ENCODE results near the gene EXO1.
A peak's percentile ranks its signal among the peaks of the same experiment; 100 is the strongest.
"Not testable (repeated sequence)": the region's sequence is repeated elsewhere in the genome, so short reads cannot be mapped to it uniquely, and the experiment has no call there.

Gene EXO1

GRCh38 chr1:241825581-241825980 is 22.4 kb upstream of the EXO1 start:
- H3K4me1 Mint-ChIP-seq, result no peaks in the 10 kb centered on the region
- DNase-seq (ENCODE audit: low spot score in 2 of 2), result no peak
- no peak for ATAC-seq
- H3K27ac Mint-ChIP-seq, result no peak overlapping the region
- no peaks in the 10 kb centered on the region for H3K9me3 Mint-ChIP-seq
- H3K4me3 Mint-ChIP-seq, result no peak overlapping the region
- no peaks in the 10 kb centered on the region for H3K36me3 Mint-ChIP-seq

DNA sequence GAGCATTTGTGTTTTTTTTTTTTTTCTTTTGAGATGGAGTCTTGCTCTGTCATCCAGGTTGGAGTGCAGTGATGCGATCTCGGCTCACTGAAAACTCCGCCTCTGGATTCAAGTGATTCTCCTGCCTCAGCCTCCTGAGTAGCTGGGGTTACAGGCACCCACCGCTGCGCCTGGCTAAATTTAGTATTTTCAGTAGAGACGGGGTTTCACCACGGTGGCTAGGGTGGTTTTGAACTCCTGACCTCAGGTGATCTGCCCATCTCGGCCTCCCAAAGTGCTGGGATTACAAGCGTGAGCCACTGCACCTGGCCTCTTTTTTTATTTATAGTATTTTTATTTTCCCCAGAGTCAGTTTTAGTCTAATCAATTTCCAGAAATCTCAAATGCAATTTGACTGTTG is 21.4 kb upstream of the EXO1 start:
- H3K4me1 Mint-ChIP-seq; H3K27ac Mint-ChIP-seq; H3K4me3 Mint-ChIP-seq; H3K9me3 Mint-ChIP-seq; ATAC-seq; DNase-seq (ENCODE audit: low spot score in 2 of 2); H3K36me3 Mint-ChIP-seq: not testable (repeated sequence)

- Mint-ChIP-seq H3K4me3 (no peak overlapping the region), H3K9me3 (no peaks in the 10 kb centered on the region), H3K4me1 (no peaks in the 10 kb centered on the region), H3K36me3 (no peaks in the 10 kb centered on the region), H3K27ac (no peak overlapping the region)
- ATAC-seq, result no peak
- no peak for DNase-seq (ENCODE audit: low spot score in 2 of 2)
Observed at GRCh38 chr1:241827264-241827663, 20.7 kb upstream of the EXO1 start.

DNA sequence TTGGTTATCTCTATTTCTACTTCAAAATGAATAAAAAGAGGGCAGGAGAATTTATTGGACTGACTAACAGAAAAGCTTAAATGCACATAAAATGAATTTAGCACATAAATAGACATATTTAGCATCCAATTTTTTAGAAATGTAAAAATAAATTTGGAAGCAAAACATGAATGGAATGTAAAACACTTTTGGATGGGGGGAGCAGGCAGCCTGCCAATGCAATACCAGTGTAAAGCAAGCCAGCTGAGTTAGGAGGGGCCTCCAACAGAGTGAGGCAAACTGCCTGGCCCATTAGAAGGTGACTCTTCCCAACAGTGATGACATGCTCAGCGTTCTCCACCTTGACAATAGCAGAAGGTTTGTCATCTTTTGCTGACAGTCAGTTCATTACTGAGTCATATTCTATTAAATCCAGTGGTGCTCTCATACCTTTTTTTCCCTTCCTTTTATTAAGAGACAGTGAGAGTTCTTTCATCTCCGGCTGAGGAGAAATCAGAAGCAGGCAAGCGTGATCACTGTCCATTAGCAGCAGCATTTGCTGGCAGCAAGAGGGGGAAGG is 19.5 kb upstream of the EXO1 start:
- no peak for DNase-seq (ENCODE audit: low spot score in 2 of 2)
- no peaks in the 10 kb centered on the region for H3K36me3 Mint-ChIP-seq
- H3K4me1 Mint-ChIP-seq, result no peaks in the 10 kb centered on the region
- H3K4me3 Mint-ChIP-seq, result no peak overlapping the region
- no peaks in the 10 kb centered on the region for H3K9me3 Mint-ChIP-seq
- ATAC-seq, result peak; percentile 34
- no peak overlapping the region for H3K27ac Mint-ChIP-seq

GRCh38 chr1:241829468-241829867 is 18.5 kb upstream of the EXO1 start:
- Mint-ChIP-seq H3K27ac (no peak overlapping the region), H3K9me3 (no peaks in the 10 kb centered on the region), H3K36me3 (no peaks in the 10 kb centered on the region), H3K4me1 (no peaks in the 10 kb centered on the region), H3K4me3 (no peak overlapping the region)
- DNase-seq (ENCODE audit: low spot score in 2 of 2) (no peak), ATAC-seq (no peak)

DNA sequence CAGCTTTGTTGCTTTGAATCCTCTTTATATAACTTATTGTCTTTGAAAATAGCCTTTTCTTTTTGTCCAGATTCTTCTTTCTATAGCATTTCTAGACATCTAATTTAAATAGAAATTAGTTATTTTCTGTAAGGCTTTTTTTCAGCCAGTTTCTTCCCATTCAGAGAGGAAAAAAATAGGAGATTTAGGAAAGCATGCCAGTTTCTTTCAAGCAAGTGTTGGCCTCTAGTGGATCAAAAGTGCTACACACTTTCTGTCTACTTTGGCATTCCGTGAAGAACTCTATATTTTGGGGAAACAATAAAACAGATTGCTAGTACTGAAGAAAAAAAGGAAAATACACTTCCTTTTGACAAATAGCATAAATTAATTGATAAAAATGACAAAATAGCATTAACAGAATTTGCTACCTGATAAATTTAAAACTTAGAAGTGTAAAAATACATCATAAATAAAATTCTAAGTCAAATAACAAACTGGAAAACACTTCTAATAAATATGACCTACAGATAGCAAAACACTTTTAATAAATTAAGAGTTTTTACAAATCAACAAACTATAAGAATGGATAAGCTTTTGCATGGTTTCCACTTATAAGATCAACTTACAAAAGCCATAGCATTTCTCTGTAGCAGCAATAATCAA is 13.1 kb upstream of the EXO1 start:
- no peaks in the 10 kb centered on the region for H3K9me3 Mint-ChIP-seq
- H3K4me3 Mint-ChIP-seq, result no peak overlapping the region
- H3K36me3 Mint-ChIP-seq, result no peaks in the 10 kb centered on the region
- no peaks in the 10 kb centered on the region for H3K4me1 Mint-ChIP-seq
- H3K27ac Mint-ChIP-seq, result no peak overlapping the region
- ATAC-seq (no peak), DNase-seq (ENCODE audit: low spot score in 2 of 2) (no peak)

GRCh38 chr1:241836941-241837340 is 11.1 kb upstream of the EXO1 start:
- Mint-ChIP-seq H3K36me3 (no peaks in the 10 kb centered on the region), H3K4me3 (no peak overlapping the region), H3K4me1 (no peaks in the 10 kb centered on the region), H3K9me3 (no peaks in the 10 kb centered on the region), H3K27ac (no peak overlapping the region)
- no peak for DNase-seq (ENCODE audit: low spot score in 2 of 2)
- ATAC-seq, result no peak

- Mint-ChIP-seq H3K9me3 (no peaks in the 10 kb centered on the region), H3K36me3 (no peaks in the 10 kb centered on the region), H3K4me1 (no peaks in the 10 kb centered on the region), H3K4me3 (no peak overlapping the region), H3K27ac (no peak overlapping the region)
- no peak for ATAC-seq
- DNase-seq (ENCODE audit: low spot score in 2 of 2), result no peak
Observed at GRCh38 chr1:241837416-241837815, 10.6 kb upstream of the EXO1 start.

GRCh38 chr1:241837901-241838300 is 10.1 kb upstream of the EXO1 start:
- DNase-seq (ENCODE audit: low spot score in 2 of 2), result no peak
- Mint-ChIP-seq H3K4me3 (no peak overlapping the region), H3K36me3 (no peaks in the 10 kb centered on the region), H3K4me1 (no peaks in the 10 kb centered on the region), H3K27ac (no peak overlapping the region), H3K9me3 (no peaks in the 10 kb centered on the region)
- ATAC-seq, result no peak

DNA sequence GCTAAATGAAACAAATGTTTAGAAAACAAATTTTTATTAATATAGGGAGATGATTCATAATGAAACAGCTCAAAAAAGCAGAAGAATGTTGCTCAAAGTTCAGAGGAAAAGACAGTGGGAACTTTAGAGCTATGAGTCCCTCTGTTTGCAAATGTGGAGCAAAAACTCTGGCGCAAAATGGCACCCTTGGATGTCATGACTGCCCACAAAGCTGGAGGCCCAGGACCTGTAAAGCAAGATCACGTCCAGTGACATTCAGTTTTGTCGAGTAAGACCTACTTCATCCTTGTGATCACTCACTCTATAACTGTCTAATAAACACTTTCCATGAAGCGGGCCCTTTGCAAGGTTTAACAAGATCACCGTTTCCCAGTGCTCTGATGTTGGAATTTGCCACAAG is 9.1 kb upstream of the EXO1 start:
- Mint-ChIP-seq H3K9me3 (no peaks in the 10 kb centered on the region), H3K36me3 (no peaks in the 10 kb centered on the region), H3K27ac (no peak overlapping the region), H3K4me1 (no peaks in the 10 kb centered on the region), H3K4me3 (no peak overlapping the region)
- ATAC-seq (no peak), DNase-seq (ENCODE audit: low spot score in 2 of 2) (no peak)

- H3K9me3 Mint-ChIP-seq, result no peaks in the 10 kb centered on the region
- H3K4me1 Mint-ChIP-seq, result no peaks in the 10 kb centered on the region
- peak; percentile 37 for ATAC-seq
- no peaks in the 10 kb centered on the region for H3K36me3 Mint-ChIP-seq
- no peak for DNase-seq (ENCODE audit: low spot score in 2 of 2)
- no peak overlapping the region for H3K4me3 Mint-ChIP-seq
- no peak overlapping the region for H3K27ac Mint-ChIP-seq
Observed at GRCh38 chr1:241839369-241839979, 8.5 kb upstream of the EXO1 start.

GRCh38 chr1:241840164-241840563 is 7.8 kb upstream of the EXO1 start:
- no peaks in the 10 kb centered on the region for H3K4me1 Mint-ChIP-seq
- no peak overlapping the region for H3K4me3 Mint-ChIP-seq
- ATAC-seq (no peak), DNase-seq (ENCODE audit: low spot score in 2 of 2) (no peak)
- no peak overlapping the region for H3K27ac Mint-ChIP-seq
- H3K9me3 Mint-ChIP-seq, result no peaks in the 10 kb centered on the region
- H3K36me3 Mint-ChIP-seq, result no peaks in the 10 kb centered on the region

DNA sequence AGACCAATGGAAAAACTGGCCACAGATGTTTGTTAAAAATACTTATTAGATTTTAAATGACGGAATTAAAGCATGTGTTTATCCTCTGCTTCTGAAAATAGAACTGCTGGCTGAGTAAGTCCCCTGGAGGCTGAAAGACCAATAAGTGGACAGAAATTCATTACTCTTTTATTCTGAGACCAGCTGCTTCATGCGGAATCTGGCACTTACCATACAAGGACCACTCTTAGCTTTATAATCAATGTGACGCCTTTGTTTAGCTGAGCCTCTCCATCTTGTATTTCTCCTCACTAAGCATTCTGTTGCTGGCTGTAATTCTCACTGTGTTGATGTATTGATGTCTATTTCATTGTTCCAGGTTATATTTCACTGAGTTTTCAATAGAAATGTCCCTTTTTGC is 6.3 kb upstream of the EXO1 start:
- no peaks in the 10 kb centered on the region for H3K4me1 Mint-ChIP-seq

GRCh38 chr1:241842565-241842964 is 5.4 kb upstream of the EXO1 start:
- no peak overlapping the region for H3K27ac Mint-ChIP-seq
- no peaks in the 10 kb centered on the region for H3K36me3 Mint-ChIP-seq
- ATAC-seq, result no peak
- H3K4me3 Mint-ChIP-seq, result no peak overlapping the region
- H3K4me1 Mint-ChIP-seq, result no peaks in the 10 kb centered on the region
- no peak for DNase-seq (ENCODE audit: low spot score in 2 of 2)
- H3K9me3 Mint-ChIP-seq, result no peaks in the 10 kb centered on the region

More for the DNA sequence above, 6.3 kb upstream of the EXO1 start:
- no peak for ATAC-seq
- Mint-ChIP-seq H3K36me3 (no peaks in the 10 kb centered on the region), H3K4me3 (no peak overlapping the region), H3K27ac (no peak overlapping the region), H3K9me3 (no peaks in the 10 kb centered on the region)
- DNase-seq (ENCODE audit: low spot score in 2 of 2), result no peak

DNA sequence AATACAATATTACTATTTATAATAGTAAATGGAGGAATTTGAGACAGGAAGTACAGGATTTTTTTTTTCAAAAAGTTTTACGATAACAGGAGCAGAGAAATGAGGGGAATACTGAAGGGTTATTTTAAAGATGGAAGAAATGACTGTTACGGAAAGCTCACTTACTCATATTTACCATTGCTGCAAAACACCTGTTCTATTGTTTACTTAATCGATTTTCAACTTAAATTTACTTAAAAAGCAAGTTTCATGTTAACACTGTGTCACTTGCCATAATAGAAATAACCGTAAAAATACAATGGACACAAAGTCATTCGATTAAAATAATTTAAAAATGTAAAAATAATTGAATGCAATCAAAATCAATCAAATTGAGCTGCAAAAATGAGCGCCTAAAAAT is 3.4 kb upstream of the EXO1 start:
- H3K4me3 Mint-ChIP-seq, result no peak overlapping the region
- no peak overlapping the region for H3K27ac Mint-ChIP-seq
- no peak for DNase-seq (ENCODE audit: low spot score in 2 of 2)
- H3K9me3 Mint-ChIP-seq, result no peaks in the 10 kb centered on the region
- H3K4me1 Mint-ChIP-seq, result peaks cover 15% of the 10 kb centered on the region
- peaks cover 19% of the 10 kb centered on the region for H3K36me3 Mint-ChIP-seq
- no peak for ATAC-seq

GRCh38 chr1:241846375-241846774 is 1.6 kb upstream of the EXO1 start:
- no peak overlapping the region for H3K27ac Mint-ChIP-seq
- peaks cover 36% of the 10 kb centered on the region for H3K36me3 Mint-ChIP-seq
- ATAC-seq, result no peak
- H3K4me1 Mint-ChIP-seq, result peaks cover 15% of the 10 kb centered on the region
- no peak for DNase-seq (ENCODE audit: low spot score in 2 of 2)
- H3K4me3 Mint-ChIP-seq, result no peak overlapping the region
- no peaks in the 10 kb centered on the region for H3K9me3 Mint-ChIP-seq
